GM12878 (cell line): ENCODE measurements around the gene INSRR. TPM values are rescaled to one million over a fixed set of nuclear protein-coding genes. Genes with fewer than 3 reads are reported as not detected.

ENCODE experiments used
- ATAC-seq: fragments of 200-7000 bp; cut with Tn5 transposase; 3 replicates; pipeline ENCODE4 v1.9.1; 2020; ENCODE audit warnings: mild to moderate bottlenecking, moderate library complexity
- BruUV-seq: library from RNA; stranded (reverse); fragments of 400-500 nt; replicated peaks from 2 replicates; lab custom pipeline; 2021; lab: Mats Ljungman, UMichigan
- CTCF ChIA-PET: fragments of 300-600 bp; sonication (Branson Sonifier 250); formaldehyde crosslinking; extraction: SDS; loops from one replicate; lab custom pipeline; 2021; ENCODE audit warnings: inconsistent platforms; lab: Yijun Ruan, JAX
- POLR2A ChIA-PET: fragments of 350-600 bp; formaldehyde crosslinking; extraction: SDS; loops from one replicate; lab custom pipeline; 2021; ENCODE audit warnings: inconsistent platforms; lab: Charles Lee
- RAD21 ChIA-PET: fragments of 300-600 bp; sonication (Branson Sonifier 250); formaldehyde crosslinking; loops from one replicate; lab custom pipeline; 2023; ENCODE audit warnings: antibody characterized with exemption; ENCODE audit not compliant: unreplicated experiment; lab: Charles Lee
- SMC1A ChIA-PET: fragments of 300-600 bp; sonication (Branson Sonifier 250); formaldehyde crosslinking; loops from one replicate; lab custom pipeline; 2023; ENCODE audit not compliant: unreplicated experiment, uncharacterized antibody; lab: Charles Lee
- DNase-seq: peaks from one replicate; pipeline ENCODE4 v3.0.0-alpha.2; 2011; ENCODE audit warnings: low read depth, low spot score
- FAIRE-seq: peaks from 3 replicates; lab custom pipeline; 2011; peaks lifted over from hg19 to GRCh38; lab: Jason Lieb, UNC
- H2AFZ ChIP-seq: 2 replicates; pipeline ENCODE4 v1.6.0; 2011; ENCODE audit warnings: low read depth, low read length, control low read depth; ENCODE audit not compliant: control insufficient read depth
- H3K27ac ChIP-seq: 2 replicates; pipeline ENCODE4 v1.5.1; 2011; ENCODE audit warnings: control low read depth; ENCODE audit not compliant: control insufficient read depth, insufficient read depth
- H3K27me3 ChIP-seq, 2 experiments: replicated peaks in 1 of 2; 2 replicates each; pipeline versions ENCODE4 v1.6.0 to v1.6.1; 2011; ENCODE audit warnings: low read length in 1 of 2; ENCODE audit not compliant: control insufficient read depth in 2 of 2, insufficient read depth in 2 of 2
- H3K36me3 ChIP-seq, 2 experiments: 2 replicates each; pipeline ENCODE4 v1.5.1; 2011; ENCODE audit warnings: low read length in 1 of 2; ENCODE audit not compliant: control insufficient read depth in 2 of 2, insufficient read depth in 2 of 2
- H3K4me1 ChIP-seq: 2 replicates; pipeline ENCODE4 v1.6.1; 2011; ENCODE audit warnings: mild to moderate bottlenecking, low read length, moderate library complexity, mixed read lengths; ENCODE audit not compliant: control insufficient read depth, insufficient read depth
- H3K4me2 ChIP-seq: 2 replicates; pipeline ENCODE4 v1.6.0; 2011; ENCODE audit warnings: control low read depth; ENCODE audit not compliant: control insufficient read depth, insufficient read depth
- H3K4me3 ChIP-seq: fragments of 200-600 bp; sonication (generic); 2 replicates; pipeline ENCODE4 v1.5.1; 2016
- H3K79me2 ChIP-seq: 2 replicates; pipeline ENCODE4 v1.6.0; 2011; ENCODE audit warnings: low read length; ENCODE audit not compliant: control insufficient read depth, insufficient read depth
- H3K9ac ChIP-seq: 2 replicates; pipeline ENCODE4 v1.8.0; 2011; ENCODE audit warnings: low read length, control low read depth, mixed read lengths; ENCODE audit not compliant: control insufficient read depth, insufficient read depth
- H3K9me3 ChIP-seq: replicated peaks from 3 replicates; pipeline ENCODE4 v1.5.1; 2011; ENCODE audit warnings: mild to moderate bottlenecking, low read length; ENCODE audit not compliant: control insufficient read depth, insufficient read depth
- H4K20me1 ChIP-seq: 2 replicates; pipeline ENCODE4 v1.6.0; 2011; ENCODE audit not compliant: control insufficient read depth, insufficient read depth
- CBFB ChIP-seq: IDR thresholded peaks from 2 replicates; pipeline ENCODE4 v1.6.1; 2016; ENCODE audit warnings: antibody characterized with exemption, low read depth
- CBX3 ChIP-seq: fragments of 200-600 bp; sonication (generic); IDR thresholded peaks from 2 replicates; pipeline ENCODE4 v1.6.1; 2016; ENCODE audit warnings: low read depth, borderline replicate concordance
- ESRRA ChIP-seq: IDR thresholded peaks from 2 replicates; pipeline ENCODE4 v1.6.1; 2012; ENCODE audit warnings: mild to moderate bottlenecking, low read length, improper control_type of control experiment
- IKZF1 ChIP-seq: fragments of 450-650 bp; conservative IDR thresholded peaks from 2 replicates; pipeline ENCODE4 v1.6.1; 2017; ENCODE audit warnings: antibody characterized with exemption, mild to moderate bottlenecking
- JUND ChIP-seq: IDR thresholded peaks from 2 replicates; pipeline ENCODE4 v1.6.1; 2012; ENCODE audit warnings: low read depth, mild to moderate bottlenecking, low read length, improper control_type of control experiment, moderate library complexity
- MYC ChIP-seq: IDR thresholded peaks from 2 replicates; pipeline ENCODE4 v1.6.1; 2011; ENCODE audit warnings: mild to moderate bottlenecking, low read length, moderate library complexity, inconsistent platforms; ENCODE audit not compliant: insufficient read depth, insufficient replicate concordance, insufficient read length, severe bottlenecking
- NFIC ChIP-seq: IDR thresholded peaks from 2 replicates; pipeline ENCODE4 v1.6.1; 2012; ENCODE audit warnings: low read depth, mild to moderate bottlenecking, inconsistent platforms, low read length, moderate library complexity
- PAX8 ChIP-seq: fragments of 450-650 bp; IDR thresholded peaks from 2 replicates; pipeline ENCODE4 v1.6.1; 2017; ENCODE audit warnings: mild to moderate bottlenecking, moderate library complexity
- POU2F2 ChIP-seq: IDR thresholded peaks from 3 replicates; pipeline ENCODE4 v1.6.1; 2011; ENCODE audit warnings: low read depth, mild to moderate bottlenecking, low read length, borderline replicate concordance
- SMAD1 ChIP-seq: fragments of 450-650 bp; IDR thresholded peaks from 2 replicates; pipeline ENCODE4 v1.6.1; 2018; ENCODE audit warnings: mild to moderate bottlenecking, low read depth; ENCODE audit not compliant: partially characterized antibody
- SMC3 ChIP-seq: IDR thresholded peaks from 2 replicates; pipeline ENCODE4 v1.6.1; 2011; ENCODE audit warnings: low read length, improper control_type of control experiment, borderline replicate concordance
- TAF1 ChIP-seq: IDR thresholded peaks from 2 replicates; pipeline ENCODE4 v1.6.1; 2011; ENCODE audit warnings: mild to moderate bottlenecking, low read depth, low read length, borderline replicate concordance
- ZSCAN29 ChIP-seq: fragments of 450-650 bp; IDR thresholded peaks from 2 replicates; pipeline ENCODE4 v1.6.1; 2017; ENCODE audit warnings: mild to moderate bottlenecking, moderate library complexity
- WGBS: methylation state at CpG from one replicate; pipeline ENCODE4 v1.1.6; 2016; ENCODE audit warnings: low lambda C conversion rate; ENCODE audit not compliant: insufficient replicate concordance, insufficient coverage; ENCODE audit errors: missing lambda C conversion rate; 5-methylcytosine and 5-hydroxymethylcytosine counted together
- in situ Hi-C: fragments of 300-500 bp; cut with MboI; formaldehyde crosslinking; loops from 9 replicates; pipeline ENCODE4 v1.14.3; 2018; ENCODE audit warnings: mixed read lengths
- intact Hi-C: fragments of 100-400 bp; cut with micrococcal nuclease; formaldehyde crosslinking; loops from one replicate; pipeline ENCODE4 v1.14.2; 2022; ENCODE audit not compliant: unreplicated experiment
- polyA plus RNA-seq, 11 experiments: library from polyadenylated mRNA; depleted of rRNA in 4 of 11; unstranded in 6 of 11; stranded (reverse) in 5 of 11; fragments of >200 nt; fragmentation: Nextera tagmentation in 4 of 11; fragmentation: Illumina TruSeq in 1 of 11; extraction: Ambion mirVana in 4 of 11; extraction: Trizol in 1 of 11; gene quantifications; 1 replicate in 1 of 11; 2 replicates in 10 of 11; pipeline versions ENCODE4 v1.2.1 to v1.2.3, GENCODE V29; 2011 to 2016; ENCODE audit warnings: inconsistent platforms in 2 of 11, missing spikeins in 2 of 11, low read depth in 1 of 11
- total RNA-seq, 4 experiments: library from RNA; depleted of rRNA in 3 of 4; stranded (reverse); fragments of >200 nt in 3 of 4; fragmentation: Illumina TruSeq in 1 of 4; extraction: Trizol in 1 of 4; gene quantifications; 2 replicates each; pipeline versions ENCODE4 v1.2.1 to v1.2.3, GENCODE V29; 2013 to 2021
- TF ChIP-seq, protein P1 (sequence below): fragments of 150-350 bp; IDR thresholded peaks from 2 replicates; pipeline ENCODE4 v1.6.1; 2014; ENCODE audit warnings: mild to moderate bottlenecking, low read depth, low read length
- TF ChIP-seq, protein P2 (sequence below): fragments of 450-650 bp; IDR thresholded peaks from 2 replicates; pipeline ENCODE4 v1.6.1; 2017; ENCODE audit warnings: mild to moderate bottlenecking, moderate library complexity
- TF ChIP-seq, protein P3 (sequence below): IDR thresholded peaks from 2 replicates; pipeline ENCODE4 v1.6.1; 2012; ENCODE audit warnings: low read length, inconsistent platforms
- TF ChIP-seq, protein P4 (sequence below): fragments of 450-650 bp; IDR thresholded peaks from 2 replicates; pipeline ENCODE4 v1.6.1; 2017; ENCODE audit warnings: borderline replicate concordance

INSRR gene
- total and polyA plus RNA-seq, 10 of the 15 experiments (the other 5 are each of a cell fraction or from before 2014, with no cell fraction given) = 0.01 TPM; not detected in 9

DNA sequence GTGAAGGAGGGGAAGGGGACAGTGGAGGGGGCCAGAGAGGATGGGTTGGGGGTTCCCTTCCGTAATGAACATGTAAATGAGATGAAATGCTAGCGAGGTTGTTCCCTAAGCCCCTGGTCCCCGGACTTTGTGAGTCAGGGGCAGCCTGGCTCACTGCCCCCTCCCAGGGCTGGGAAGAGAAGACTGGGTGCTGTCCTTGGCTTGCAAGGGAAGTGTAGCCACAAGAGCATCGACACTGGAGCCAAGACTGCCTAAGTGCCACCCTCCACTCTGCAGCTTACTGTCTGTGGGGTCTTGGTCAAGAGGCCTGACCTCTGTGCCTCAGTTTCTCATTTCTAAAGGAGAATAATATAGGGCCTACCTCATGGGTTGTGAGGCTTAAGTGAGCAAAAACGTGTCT, 35.1 kb upstream of the INSRR start:
- DNase-seq = no peak
- Histone ChIP-seq H3K4me3 (no peak overlapping the region), H3K36me3 (no peaks in the 10 kb centered on the region), H3K27me3 (peaks cover 5 to 12% of the 10 kb centered on the region in 2 experiments), H3K79me2 (no peaks in the 10 kb centered on the region), H3K27ac (no peak overlapping the region), H4K20me1 (no peaks in the 10 kb centered on the region), H2AFZ (no peak overlapping the region), H3K9ac (no peak overlapping the region), H3K4me1 (no peaks in the 10 kb centered on the region), H3K4me2 (no peak overlapping the region), H3K9me3 (no peaks in the 10 kb centered on the region)
- POLR2A ChIA-PET = no interaction called here
- in situ Hi-C loops = no loop called here
- SMC1A ChIA-PET = no interaction called here
- no peak for TF ChIP-seq JUND
- no peak for TF ChIP-seq SMC3
- TF ChIP-seq CBFB = no peak
- no peak for TF ChIP-seq POU2F2
- TF ChIP-seq SMAD1 = no peak
- no peak for TF ChIP-seq TAF1
- TF ChIP-seq IKZF1 = no peak
- TF ChIP-seq ZSCAN29 = no peak
- TF ChIP-seq CBX3 = no peak
- TF ChIP-seq MYC = no peak
- TF ChIP-seq, protein P1, sequence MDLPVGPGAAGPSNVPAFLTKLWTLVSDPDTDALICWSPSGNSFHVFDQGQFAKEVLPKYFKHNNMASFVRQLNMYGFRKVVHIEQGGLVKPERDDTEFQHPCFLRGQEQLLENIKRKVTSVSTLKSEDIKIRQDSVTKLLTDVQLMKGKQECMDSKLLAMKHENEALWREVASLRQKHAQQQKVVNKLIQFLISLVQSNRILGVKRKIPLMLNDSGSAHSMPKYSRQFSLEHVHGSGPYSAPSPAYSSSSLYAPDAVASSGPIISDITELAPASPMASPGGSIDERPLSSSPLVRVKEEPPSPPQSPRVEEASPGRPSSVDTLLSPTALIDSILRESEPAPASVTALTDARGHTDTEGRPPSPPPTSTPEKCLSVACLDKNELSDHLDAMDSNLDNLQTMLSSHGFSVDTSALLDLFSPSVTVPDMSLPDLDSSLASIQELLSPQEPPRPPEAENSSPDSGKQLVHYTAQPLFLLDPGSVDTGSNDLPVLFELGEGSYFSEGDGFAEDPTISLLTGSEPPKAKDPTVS = no peak
- no peak for TF ChIP-seq NFIC
- TF ChIP-seq, protein P2, sequence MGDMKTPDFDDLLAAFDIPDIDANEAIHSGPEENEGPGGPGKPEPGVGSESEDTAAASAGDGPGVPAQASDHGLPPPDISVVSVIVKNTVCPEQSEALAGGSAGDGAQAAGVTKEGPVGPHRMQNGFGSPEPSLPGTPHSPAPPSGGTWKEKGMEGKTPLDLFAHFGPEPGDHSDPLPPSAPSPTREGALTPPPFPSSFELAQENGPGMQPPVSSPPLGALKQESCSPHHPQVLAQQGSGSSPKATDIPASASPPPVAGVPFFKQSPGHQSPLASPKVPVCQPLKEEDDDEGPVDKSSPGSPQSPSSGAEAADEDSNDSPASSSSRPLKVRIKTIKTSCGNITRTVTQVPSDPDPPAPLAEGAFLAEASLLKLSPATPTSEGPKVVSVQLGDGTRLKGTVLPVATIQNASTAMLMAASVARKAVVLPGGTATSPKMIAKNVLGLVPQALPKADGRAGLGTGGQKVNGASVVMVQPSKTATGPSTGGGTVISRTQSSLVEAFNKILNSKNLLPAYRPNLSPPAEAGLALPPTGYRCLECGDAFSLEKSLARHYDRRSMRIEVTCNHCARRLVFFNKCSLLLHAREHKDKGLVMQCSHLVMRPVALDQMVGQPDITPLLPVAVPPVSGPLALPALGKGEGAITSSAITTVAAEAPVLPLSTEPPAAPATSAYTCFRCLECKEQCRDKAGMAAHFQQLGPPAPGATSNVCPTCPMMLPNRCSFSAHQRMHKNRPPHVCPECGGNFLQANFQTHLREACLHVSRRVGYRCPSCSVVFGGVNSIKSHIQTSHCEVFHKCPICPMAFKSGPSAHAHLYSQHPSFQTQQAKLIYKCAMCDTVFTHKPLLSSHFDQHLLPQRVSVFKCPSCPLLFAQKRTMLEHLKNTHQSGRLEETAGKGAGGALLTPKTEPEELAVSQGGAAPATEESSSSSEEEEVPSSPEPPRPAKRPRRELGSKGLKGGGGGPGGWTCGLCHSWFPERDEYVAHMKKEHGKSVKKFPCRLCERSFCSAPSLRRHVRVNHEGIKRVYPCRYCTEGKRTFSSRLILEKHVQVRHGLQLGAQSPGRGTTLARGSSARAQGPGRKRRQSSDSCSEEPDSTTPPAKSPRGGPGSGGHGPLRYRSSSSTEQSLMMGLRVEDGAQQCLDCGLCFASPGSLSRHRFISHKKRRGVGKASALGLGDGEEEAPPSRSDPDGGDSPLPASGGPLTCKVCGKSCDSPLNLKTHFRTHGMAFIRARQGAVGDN = no peak
- TF ChIP-seq, protein P3, sequence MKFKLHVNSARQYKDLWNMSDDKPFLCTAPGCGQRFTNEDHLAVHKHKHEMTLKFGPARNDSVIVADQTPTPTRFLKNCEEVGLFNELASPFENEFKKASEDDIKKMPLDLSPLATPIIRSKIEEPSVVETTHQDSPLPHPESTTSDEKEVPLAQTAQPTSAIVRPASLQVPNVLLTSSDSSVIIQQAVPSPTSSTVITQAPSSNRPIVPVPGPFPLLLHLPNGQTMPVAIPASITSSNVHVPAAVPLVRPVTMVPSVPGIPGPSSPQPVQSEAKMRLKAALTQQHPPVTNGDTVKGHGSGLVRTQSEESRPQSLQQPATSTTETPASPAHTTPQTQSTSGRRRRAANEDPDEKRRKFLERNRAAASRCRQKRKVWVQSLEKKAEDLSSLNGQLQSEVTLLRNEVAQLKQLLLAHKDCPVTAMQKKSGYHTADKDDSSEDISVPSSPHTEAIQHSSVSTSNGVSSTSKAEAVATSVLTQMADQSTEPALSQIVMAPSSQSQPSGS = no peak
- TF ChIP-seq, protein P4, sequence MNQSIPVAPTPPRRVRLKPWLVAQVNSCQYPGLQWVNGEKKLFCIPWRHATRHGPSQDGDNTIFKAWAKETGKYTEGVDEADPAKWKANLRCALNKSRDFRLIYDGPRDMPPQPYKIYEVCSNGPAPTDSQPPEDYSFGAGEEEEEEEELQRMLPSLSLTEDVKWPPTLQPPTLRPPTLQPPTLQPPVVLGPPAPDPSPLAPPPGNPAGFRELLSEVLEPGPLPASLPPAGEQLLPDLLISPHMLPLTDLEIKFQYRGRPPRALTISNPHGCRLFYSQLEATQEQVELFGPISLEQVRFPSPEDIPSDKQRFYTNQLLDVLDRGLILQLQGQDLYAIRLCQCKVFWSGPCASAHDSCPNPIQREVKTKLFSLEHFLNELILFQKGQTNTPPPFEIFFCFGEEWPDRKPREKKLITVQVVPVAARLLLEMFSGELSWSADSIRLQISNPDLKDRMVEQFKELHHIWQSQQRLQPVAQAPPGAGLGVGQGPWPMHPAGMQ = no peak
- TF ChIP-seq ESRRA = no peak
- TF ChIP-seq PAX8 = no peak
- RAD21 ChIA-PET = interaction anchor here (0.7 kb wide), 1 partner anchor 180 kb away, joined by 4 read pairs; no protein-coding TSS in a partner anchor
- no TSS peak for BruUV-seq
- CTCF ChIA-PET = interaction anchor here (0.7 to 1.9 kb wide), 5 partner anchors 30 to 204 kb away, joined by 3 to 5 read pairs (median 4); partner anchors contain the start of gene NTRK1
- ATAC-seq = no peak
- intact Hi-C loops = no loop called here
- WGBS = 9% methylated on average over 5 of the region's 5 CpGs
- no peak for FAIRE-seq
